Tibial nerve (tissue), 4 donors: ENCODE measurements around the gene SLC2A9. TPM values are rescaled to one million over a fixed set of nuclear protein-coding genes. Genes with fewer than 3 reads are reported as not detected.

ENCODE experiments used
- DNase-seq, 2 donors: peaks; one replicate each; pipeline ENCODE4 v3.0.0-alpha.2; 2019; ENCODE audit warnings: low spot score in 2 of 2
- H3K27ac ChIP-seq, 4 donors: fragments of 200-600 bp; sonication (generic) in 3 of 4; one replicate each; pipeline ENCODE4 v1.5.1; 2017 to 2019; ENCODE audit warnings: mild to moderate bottlenecking in 1 of 4
- H3K27me3 ChIP-seq, 2 donors: fragments of 200-600 bp; sonication (generic) in 1 of 2; one replicate each; pipeline versions ENCODE4 v1.5.1 to v1.6.0; 2017 to 2019
- H3K36me3 ChIP-seq, 3 donors: fragments of 200-600 bp; sonication (generic); one replicate each; pipeline ENCODE4 v1.5.1; 2018 to 2019
- H3K4me1 ChIP-seq, 4 donors: fragments of 200-600 bp; sonication (generic) in 3 of 4; one replicate each; pipeline ENCODE4 v1.5.1; 2017 to 2019
- H3K4me3 ChIP-seq, 4 donors: fragments of 200-600 bp; sonication (generic) in 3 of 4; one replicate each; pipeline ENCODE4 v1.5.1; 2017 to 2019; ENCODE audit warnings: mild to moderate bottlenecking in 1 of 4, moderate library complexity in 1 of 4
- H3K9me3 ChIP-seq, 4 donors: fragments of 200-600 bp; sonication (generic) in 3 of 4; one replicate each; pipeline ENCODE4 v1.5.1; 2017 to 2019
- EP300 ChIP-seq, 2 donors: sonication (generic); formaldehyde crosslinking; IDR thresholded peaks; one replicate each; pipeline ENCODE4 v1.6.1; 2017; ENCODE audit warnings: antibody characterized with exemption in 2 of 2, mild to moderate bottlenecking in 1 of 2
- POLR2A ChIP-seq, 2 donors: fragments of 450-650 bp; IDR thresholded peaks; one replicate each; pipeline ENCODE4 v1.6.1; 2017; ENCODE audit warnings: antibody characterized with exemption in 2 of 2, mild to moderate bottlenecking in 2 of 2, moderate library complexity in 2 of 2
- WGBS, 2 donors: methylation state at CpG; one replicate each; pipeline ENCODE4 v1.1.5; 2018; 5-methylcytosine and 5-hydroxymethylcytosine counted together
- total RNA-seq, 4 donors: library from RNA; depleted of rRNA; stranded (reverse); fragments of >200 nt; gene quantifications; one replicate each; pipeline ENCODE4 v1.1.0, GENCODE V29; 2016
- TF ChIP-seq, protein P1 (sequence below), 5 experiments: fragments of 200-600 bp in 3 of 5; fragments of 450-650 bp in 2 of 5; sonication (generic) in 3 of 5; IDR thresholded peaks; one replicate each; pipeline ENCODE4 v1.5.1; 2016 to 2019; ENCODE audit warnings: antibody characterized with exemption in 5 of 5, mild to moderate bottlenecking in 3 of 5, moderate library complexity in 2 of 5

SLC2A9 gene
- total RNA-seq, 4 donors from 2014 or later: 2.7 to 10.7 (median 6.0) TPM

DNA sequence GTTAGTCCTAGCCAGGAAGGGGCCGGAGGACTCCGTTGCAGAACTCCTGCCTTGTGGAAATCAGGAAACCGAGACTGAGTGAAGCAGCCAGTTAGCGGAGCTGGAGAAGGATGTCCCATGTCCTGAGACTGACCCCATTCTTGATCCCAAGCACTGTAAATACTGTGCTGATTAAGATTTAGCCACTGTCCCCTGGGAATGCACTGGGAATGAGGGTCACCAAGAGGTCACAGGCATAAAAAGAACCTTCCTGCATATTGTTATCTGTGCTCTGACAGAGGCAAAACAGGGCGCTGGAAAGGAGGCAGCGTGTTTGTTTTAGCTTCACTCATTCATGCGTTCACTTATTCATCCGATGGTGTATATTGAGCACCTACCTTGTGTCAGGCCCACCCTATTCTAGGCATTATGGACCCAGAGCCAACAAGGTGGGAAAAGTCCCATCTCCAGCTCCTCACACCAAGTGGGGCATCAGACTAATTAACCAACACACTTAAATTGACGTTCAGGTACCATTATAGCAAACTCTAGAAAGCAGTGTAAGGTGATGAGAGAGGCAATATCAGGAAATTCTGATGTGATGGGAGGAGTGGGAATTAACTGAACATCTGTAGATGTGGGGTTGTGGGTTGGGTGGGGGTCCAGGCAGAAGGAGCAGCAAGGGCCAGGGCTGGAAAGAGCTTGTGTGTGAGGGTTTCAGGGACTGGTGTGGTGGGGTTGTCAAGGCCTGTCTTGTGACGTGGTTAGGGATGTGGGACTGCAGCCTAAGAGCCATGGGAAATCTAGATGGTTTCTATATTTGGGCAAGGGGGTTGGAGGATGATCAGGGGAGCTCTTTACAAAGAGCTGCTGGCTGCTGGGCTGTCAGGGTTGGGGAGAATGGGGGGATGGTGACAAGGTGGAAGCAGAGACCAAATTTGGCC lies 10.6 kb upstream of the SLC2A9 start:
- Histone ChIP-seq H3K27ac (peak overlapping the region in 3 of 4 donors; percentile 38 to 60 (median 58)), H3K4me1 (peaks cover 0 to 57% (median 18%) of the 10 kb centered on the region in 4 donors), H3K36me3 (no peaks in the 10 kb centered on the region), H3K9me3 (no peaks in the 10 kb centered on the region), H3K27me3 (no peaks in the 10 kb centered on the region), H3K4me3 (no peak overlapping the region)
- DNase-seq: no peak
- TF ChIP-seq POLR2A (IDR thresholded peaks at IDR 0.05) (no peak), EP300 (IDR thresholded peaks at IDR 0.05) (no peak)
- WGBS, 2 donors: 61 to 67% methylated on average over 10 of the region's 10 CpGs

DNA sequence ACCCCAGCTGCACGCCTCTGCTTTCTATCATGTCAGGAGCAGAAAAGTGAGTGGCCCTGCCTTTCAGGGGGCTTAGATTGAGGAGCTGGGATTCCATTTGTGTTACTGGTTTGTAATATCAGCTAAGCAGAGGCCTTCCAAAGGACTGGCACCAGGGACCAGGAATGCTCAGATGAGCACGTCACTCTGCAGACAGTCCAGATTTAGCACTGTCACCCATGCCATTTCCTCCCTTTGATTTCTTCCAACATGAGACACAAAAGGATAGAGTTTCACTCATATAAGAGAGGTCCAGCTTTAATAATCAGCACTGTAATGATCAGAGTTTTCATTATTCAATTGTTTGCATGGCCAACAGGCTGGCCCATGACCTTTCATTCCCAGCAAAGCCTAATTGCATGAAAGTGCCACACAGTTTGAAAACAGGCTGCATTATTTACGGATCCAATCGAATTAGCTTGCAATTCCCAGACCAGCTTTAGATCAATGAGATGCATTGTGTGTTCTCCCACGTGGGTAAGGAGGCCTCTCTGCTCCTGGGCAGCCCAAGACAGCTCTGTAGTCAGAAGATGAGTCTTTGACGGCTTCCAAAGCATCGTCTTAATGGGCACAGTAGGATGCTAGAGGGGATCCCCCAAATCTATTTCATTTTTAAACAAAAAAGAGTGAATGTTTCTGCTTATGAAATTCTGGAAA lies 9.8 kb upstream of the SLC2A9 start:
- TF ChIP-seq, protein P1, sequence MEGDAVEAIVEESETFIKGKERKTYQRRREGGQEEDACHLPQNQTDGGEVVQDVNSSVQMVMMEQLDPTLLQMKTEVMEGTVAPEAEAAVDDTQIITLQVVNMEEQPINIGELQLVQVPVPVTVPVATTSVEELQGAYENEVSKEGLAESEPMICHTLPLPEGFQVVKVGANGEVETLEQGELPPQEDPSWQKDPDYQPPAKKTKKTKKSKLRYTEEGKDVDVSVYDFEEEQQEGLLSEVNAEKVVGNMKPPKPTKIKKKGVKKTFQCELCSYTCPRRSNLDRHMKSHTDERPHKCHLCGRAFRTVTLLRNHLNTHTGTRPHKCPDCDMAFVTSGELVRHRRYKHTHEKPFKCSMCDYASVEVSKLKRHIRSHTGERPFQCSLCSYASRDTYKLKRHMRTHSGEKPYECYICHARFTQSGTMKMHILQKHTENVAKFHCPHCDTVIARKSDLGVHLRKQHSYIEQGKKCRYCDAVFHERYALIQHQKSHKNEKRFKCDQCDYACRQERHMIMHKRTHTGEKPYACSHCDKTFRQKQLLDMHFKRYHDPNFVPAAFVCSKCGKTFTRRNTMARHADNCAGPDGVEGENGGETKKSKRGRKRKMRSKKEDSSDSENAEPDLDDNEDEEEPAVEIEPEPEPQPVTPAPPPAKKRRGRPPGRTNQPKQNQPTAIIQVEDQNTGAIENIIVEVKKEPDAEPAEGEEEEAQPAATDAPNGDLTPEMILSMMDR (IDR thresholded peaks at IDR 0.05): no peak
- TF ChIP-seq POLR2A (IDR thresholded peaks at IDR 0.05): no peak
- no peak for TF ChIP-seq EP300 (IDR thresholded peaks at IDR 0.05)
- no peaks in the 10 kb centered on the region for H3K36me3 ChIP-seq
- no peak for DNase-seq

DNA sequence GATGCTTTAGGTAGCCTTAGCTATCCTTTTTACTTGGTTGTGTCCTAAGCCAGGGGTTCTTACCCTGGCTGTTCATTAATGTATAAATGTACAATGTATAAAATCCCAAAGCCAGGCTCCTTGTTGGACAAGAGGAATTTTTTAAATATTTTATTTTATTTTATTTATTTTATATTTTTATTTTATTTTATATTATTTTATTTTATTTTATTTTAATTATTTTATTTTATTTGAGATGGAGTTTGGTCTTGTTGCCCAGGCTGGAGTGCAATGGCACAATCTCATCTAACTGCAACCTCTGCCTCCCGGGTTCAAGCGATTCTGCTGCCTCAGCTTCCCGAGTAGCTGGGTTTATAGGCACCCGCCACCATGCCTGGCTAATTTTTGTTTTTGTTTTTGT lies 8.1 kb upstream of the SLC2A9 start:
- no peaks in the 10 kb centered on the region for H3K9me3 ChIP-seq
- no peak overlapping the region for H3K27ac ChIP-seq
- DNase-seq: no peak
- TF ChIP-seq POLR2A (IDR thresholded peaks at IDR 0.05) (no peak), EP300 (IDR thresholded peaks at IDR 0.05) (no peak)
- no peaks in the 10 kb centered on the region for H3K36me3 ChIP-seq
- no peak overlapping the region for H3K4me3 ChIP-seq
- H3K4me1 ChIP-seq: peaks cover 0 to 57% (median 18%) of the 10 kb centered on the region in 4 donors
- H3K27me3 ChIP-seq: no peaks in the 10 kb centered on the region
- WGBS, 2 donors: 95 to 97% methylated on average over 4 of the region's 4 CpGs

More for the DNA sequence above, 9.8 kb upstream of the SLC2A9 start:
- Histone ChIP-seq H3K4me1 (peaks cover 0 to 57% (median 18%) of the 10 kb centered on the region in 4 donors), H3K27me3 (no peaks in the 10 kb centered on the region), H3K9me3 (no peaks in the 10 kb centered on the region), H3K4me3 (no peak overlapping the region), H3K27ac (peak overlapping the region in 2 of 4 donors; percentile 58 to 60)
- 34 to 50% methylated on average over 7 of the region's 7 CpGs for WGBS, 2 donors

DNA sequence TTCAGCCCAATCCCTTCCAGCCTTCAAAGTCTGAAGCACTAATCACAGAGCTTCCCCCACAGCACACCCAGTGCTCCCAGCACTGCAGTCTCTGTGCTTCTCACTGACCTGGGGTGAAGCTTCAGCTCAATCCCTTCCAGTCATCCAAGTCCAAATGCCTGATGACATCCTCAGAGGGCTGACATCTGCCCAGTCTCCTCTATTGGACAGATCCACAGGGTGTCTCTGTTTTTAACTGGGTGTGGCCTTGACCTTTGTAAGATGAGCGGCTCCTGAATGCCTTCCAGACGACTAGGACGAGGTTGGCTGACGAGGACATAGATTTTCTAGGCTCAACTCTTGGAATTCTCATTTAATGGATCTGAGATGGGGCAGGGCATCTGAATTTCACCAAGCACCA lies 7.6 kb upstream of the SLC2A9 start:
- WGBS, 2 donors: 62 to 66% methylated on average over 4 of the region's 4 CpGs

DNA sequence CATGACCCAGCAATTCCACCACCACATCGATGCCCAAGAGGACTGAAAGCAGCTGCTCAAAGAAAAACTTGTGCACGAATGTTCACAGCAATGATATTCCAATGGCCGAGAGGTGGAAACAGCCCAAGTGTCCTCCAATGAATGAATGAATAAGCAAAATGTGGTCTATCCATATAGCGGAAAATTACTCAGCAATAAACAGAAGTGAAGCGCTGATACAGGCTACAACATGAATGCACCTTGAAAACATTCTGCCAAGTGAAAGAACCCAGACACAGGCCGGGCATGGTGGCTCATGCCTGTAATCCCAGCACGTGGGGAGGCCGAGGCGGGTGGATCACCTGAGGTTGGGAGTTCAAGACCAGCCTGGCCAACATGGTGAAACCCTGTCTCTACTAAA lies 5.2 kb upstream of the SLC2A9 start:
- Histone ChIP-seq H3K9me3 (no peaks in the 10 kb centered on the region), H3K4me3 (no peak overlapping the region), H3K4me1 (peaks cover 0 to 48% (median 7%) of the 10 kb centered on the region in 4 donors), H3K27me3 (no peaks in the 10 kb centered on the region), H3K36me3 (no peaks in the 10 kb centered on the region), H3K27ac (no peak overlapping the region)
- 73 to 78% methylated on average over 9 of the region's 9 CpGs for WGBS, 2 donors
- TF ChIP-seq, protein P1 (IDR thresholded peaks at IDR 0.05): no peak
- TF ChIP-seq POLR2A (IDR thresholded peaks at IDR 0.05): no peak
- no peak for TF ChIP-seq EP300 (IDR thresholded peaks at IDR 0.05)
- no peak for DNase-seq

More for the DNA sequence above, 7.6 kb upstream of the SLC2A9 start:
- Histone ChIP-seq H3K36me3 (no peaks in the 10 kb centered on the region), H3K4me3 (no peak overlapping the region), H3K9me3 (no peaks in the 10 kb centered on the region), H3K27me3 (no peaks in the 10 kb centered on the region), H3K27ac (no peak overlapping the region), H3K4me1 (peaks cover 0 to 52% (median 18%) of the 10 kb centered on the region in 4 donors)
- no peak for TF ChIP-seq EP300 (IDR thresholded peaks at IDR 0.05)
- TF ChIP-seq POLR2A (IDR thresholded peaks at IDR 0.05): no peak
- TF ChIP-seq, protein P1 (IDR thresholded peaks at IDR 0.05): no peak
- no peak for DNase-seq
